Fibroblast of lung (primary cell): ENCODE data around the gene GRHL3.

Source experiments
- CTCF ChIP-seq, 2 donors: IDR thresholded peaks in 1 of 2; conservative IDR thresholded peaks in 1 of 2; 1 replicate in 1 of 2; 2 replicates in 1 of 2; pipeline ENCODE4 v1.5.1; 2011 to 2012; ENCODE audit warnings: low read length in 2 of 2, control low read depth in 1 of 2, inconsistent platforms in 1 of 2, low read depth in 1 of 2, mild to moderate bottlenecking in 1 of 2
- EZH2 ChIP-seq: IDR thresholded peaks from 2 replicates; pipeline ENCODE4 v1.5.1; 2012; ENCODE audit warnings: low read length, control low read depth, mild to moderate bottlenecking; ENCODE audit errors: missing control alignments

DNA sequence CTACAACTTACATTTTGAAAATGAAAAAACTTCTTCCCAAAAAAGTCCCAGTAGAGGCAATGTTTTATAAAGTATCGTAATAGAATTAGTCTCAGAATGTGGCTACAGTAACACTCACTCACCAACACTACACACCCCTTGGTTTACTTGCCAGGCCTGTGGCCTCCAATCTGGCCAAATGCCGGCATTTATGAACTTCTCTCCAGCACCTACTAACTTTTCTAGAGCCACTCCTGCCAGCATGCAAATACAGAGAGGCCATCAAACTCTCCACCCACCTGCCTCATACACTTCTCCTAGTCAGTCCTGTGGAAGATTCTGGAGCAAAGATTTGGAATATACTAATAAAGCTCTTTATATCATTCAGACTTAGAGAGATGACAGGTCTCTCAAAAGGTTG lies 62.1 kb downstream of the GRHL3 start:
- TF ChIP-seq CTCF (conservative IDR thresholded peaks at IDR 0.05 in 1 of 2, IDR thresholded peaks at IDR 0.05 in 1 of 2; ENCODE audit: low read depth in 1 of 2, low read length in 2 of 2): no peak
- TF ChIP-seq EZH2: no peak
